Measurements from ENCODE around the gene TSNAXIP1.

The TSNAXIP1 gene

GRCh38 chr16:67806428-67807147 lies at the start of gene TSNAXIP1, which contains the start of gene RANBP10:
TSS of gene TSNAXIP1 (plus strand) at chr16:67806889. CDS start at chr16:67807150, 261 bp downstream.
TSS of gene RANBP10 (minus strand) at chr16:67806560. CDS start at chr16:67806536, 24 bp downstream.
- DNase-seq: peak; percentile 97

- no peak for DNase-seq
These were observed 48.7 kb upstream of the TSNAXIP1 start for GRCh38 chr16:67758006-67758405.

DNA sequence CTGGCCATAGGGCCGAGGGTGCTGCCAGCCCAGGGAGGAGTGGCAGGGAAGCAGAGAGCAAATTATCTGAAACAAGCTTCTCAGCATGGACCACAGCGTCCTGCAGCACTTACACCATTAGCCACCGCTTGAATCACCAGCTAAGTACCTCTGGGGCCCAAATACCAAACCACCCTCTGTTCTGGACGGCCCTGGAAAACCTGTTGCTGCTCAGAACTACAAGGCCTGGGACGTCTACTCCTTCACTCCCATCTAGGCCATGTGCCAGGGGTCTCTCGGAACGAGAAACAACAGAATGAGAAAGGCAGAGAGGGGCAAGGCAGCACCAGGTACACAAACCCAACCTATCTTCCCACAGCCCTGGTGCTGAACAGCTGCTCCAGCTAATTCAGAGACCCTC lies 47.7 kb upstream of the TSNAXIP1 start:
- DNase-seq: no peak

- DNase-seq: no peak
These were observed 46.3 kb upstream of the TSNAXIP1 start for GRCh38 chr16:67760206-67760955.

GRCh38 chr16:67760956-67761230 lies 45.8 kb upstream of the TSNAXIP1 start:
- no peak for DNase-seq

GRCh38 chr16:67761924-67762323 lies 44.8 kb upstream of the TSNAXIP1 start:
- no peak for DNase-seq

DNA sequence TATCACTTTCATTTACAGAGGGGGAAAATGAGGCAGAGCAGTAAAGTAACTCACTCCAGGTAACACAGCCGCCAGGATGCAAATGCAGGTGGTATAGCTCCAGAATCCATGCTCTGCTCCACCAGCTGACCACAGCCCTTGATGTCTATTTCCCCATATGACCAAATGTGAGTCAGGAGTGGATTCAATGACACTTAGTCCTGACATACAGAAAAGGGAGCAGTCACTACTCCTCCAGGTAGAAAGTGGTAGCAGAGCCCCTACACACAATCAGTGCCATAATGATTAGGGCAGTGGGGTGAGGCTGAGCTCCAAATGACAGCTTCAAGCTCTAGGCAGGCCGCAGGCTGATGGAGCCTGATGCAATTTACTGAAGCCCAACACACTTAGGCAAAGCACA lies 44.3 kb upstream of the TSNAXIP1 start:
- DNase-seq: no peak

DNA sequence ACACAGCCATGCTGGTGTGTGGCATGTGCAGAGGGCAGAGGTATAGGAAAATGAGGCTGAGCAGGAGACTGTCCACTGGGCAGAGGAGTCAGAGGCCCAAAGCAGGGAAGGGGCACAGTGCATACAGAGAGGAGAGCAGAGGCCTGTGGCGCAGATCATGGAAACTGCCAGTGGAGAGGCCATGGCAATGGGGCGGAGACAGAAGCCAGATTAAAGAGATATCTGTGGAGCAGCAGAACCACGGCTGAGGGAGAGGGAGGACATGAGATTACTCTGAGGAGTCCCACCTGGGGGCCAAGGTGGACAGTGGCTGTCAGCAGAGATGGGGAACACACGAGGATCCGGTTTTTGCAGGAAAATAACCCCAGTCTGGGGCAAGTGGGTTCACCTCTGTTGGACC lies 43.6 kb upstream of the TSNAXIP1 start:
- no peak for DNase-seq

DNA sequence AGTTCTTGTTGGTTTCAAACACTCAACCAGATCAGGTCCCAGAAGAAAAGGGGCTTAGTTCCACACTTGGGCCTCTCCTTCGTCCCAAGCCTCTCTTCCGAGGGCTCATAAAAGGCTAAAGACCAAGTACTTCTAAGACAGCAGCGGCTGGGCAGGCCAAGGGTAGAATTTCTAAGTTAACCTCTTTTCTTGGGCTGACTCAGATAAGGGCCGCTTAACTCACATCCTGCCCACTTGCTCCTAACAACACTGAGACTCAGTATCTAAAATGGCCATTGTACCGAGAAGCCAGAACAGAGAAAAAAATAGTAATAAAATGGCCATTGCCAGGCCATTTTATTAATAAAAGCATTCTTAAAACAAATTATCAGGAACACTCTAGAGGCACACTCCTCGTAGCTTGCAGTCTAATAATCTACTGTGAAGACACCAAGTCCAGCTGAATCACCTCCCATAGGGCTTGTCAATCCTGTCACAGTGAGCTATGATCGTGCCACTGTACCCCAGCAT lies 42.5 kb upstream of the TSNAXIP1 start:
- no peak for DNase-seq

- DNase-seq: no peak
These were observed 40.4 kb upstream of the TSNAXIP1 start for GRCh38 chr16:67766291-67766690.

DNA sequence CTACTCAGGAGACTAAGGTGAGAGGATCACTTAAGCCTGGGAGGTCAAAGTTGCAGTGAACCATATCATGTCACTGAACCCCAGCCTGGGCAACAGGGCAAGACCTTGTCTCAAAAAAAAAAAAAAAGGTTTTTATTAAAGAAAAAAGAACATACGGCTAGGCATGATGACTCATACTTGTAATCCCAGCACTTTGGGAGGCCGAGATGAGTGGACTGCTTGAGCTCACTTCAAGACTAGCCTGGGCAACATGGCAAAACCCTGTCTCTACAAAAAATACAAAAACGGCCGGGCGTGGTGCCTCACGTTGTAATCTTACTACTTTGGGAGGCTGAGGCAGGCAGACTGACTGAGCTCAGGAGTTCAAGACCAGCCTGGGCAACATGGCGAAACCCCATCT lies 38.7 kb upstream of the TSNAXIP1 start:
- no peak for DNase-seq

DNA sequence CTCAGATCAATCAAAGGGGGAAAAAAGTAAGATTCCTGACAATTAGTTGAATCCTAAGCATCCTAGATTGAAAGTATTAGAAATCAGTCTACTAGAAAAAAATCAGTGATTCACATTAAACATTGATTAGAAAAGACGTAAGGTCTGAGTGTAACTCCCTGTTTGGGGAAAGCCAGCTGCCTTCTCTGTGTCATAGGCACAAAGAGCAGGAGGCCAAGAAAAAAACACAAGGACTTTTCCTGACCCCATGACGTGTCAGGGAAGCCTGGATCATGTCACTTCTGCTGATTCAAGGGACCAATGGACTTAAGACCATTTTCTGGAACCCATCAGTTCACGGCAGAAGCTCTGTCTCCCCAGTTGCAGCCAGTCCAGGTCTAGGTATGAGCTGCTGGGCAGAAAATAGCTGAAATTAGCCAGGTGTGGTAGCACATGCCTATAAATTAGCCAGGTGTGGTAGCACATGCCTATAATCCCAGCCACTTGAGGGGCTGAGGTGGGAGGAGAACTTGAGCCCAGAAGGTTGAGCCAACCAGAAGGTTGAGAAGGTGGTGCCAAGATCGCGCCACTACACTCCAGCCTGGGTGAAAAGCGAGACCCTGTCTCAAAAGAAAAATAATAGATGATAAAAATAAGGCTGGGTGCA lies 36.2 kb upstream of the TSNAXIP1 start:
- no peak for DNase-seq

DNA sequence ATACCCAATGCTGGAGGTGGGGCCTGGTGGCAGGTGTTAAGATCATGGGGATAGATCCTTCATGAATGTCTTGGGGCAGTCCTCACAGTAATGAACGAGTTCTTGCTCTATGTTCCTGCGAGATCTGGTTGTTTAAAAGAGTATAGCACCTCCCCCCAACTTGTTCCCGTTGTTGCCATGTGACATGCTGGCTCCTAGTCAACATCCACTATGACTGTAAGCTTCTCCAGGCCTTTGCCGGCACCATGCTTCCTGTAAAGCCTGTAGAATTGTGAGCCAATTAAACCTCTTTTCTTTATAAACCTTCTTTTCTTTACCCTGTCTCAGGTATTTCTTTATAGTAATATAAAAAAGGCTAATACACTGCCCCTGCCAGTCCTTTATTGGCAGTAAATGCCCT lies 33.6 kb upstream of the TSNAXIP1 start:
- DNase-seq: no peak

DNA sequence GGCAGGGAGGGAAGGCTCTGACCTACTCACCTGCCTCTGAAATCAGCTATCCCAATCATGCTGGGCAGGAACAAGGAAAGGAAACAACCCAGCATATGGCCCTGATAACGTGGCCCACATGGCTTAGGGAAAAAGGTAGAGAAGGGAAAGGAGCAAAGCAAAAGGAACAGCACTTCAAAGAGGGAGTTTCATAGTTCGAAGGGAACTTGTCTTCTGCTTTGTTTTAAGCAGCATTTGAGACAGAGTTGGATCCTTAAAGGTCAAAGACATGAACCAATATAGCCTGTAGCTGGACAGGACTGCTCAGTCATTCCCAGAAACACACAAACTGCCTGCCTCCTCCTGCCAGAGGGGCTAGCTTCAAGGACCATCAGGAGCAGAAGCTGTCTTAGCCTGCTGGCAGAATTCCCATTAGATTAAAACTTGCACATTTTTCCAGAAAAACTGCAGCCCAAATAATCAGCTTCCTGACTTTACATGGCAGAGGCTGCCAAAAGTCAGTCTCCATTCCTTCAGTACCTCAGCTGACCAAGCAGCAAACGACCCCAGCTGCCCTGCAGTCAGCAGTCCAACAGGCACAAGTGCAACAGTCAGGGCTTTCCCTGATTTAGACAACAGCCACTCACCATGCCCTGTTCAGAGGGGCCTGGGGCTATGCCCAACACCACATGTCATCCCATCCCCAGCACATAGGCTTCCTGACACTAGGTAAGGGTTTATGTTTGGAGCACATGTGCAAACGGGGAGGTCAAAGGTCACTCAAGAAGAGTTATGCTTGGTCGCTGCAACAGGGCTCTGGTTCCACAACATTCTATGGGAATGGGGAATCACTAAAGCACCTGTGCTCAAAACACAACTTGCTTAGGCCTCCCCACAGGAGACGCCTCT lies 32.9 kb upstream of the TSNAXIP1 start:
- DNase-seq: no peak

GRCh38 chr16:67774457-67774853 lies 32.2 kb upstream of the TSNAXIP1 start:
- no peak for DNase-seq

DNA sequence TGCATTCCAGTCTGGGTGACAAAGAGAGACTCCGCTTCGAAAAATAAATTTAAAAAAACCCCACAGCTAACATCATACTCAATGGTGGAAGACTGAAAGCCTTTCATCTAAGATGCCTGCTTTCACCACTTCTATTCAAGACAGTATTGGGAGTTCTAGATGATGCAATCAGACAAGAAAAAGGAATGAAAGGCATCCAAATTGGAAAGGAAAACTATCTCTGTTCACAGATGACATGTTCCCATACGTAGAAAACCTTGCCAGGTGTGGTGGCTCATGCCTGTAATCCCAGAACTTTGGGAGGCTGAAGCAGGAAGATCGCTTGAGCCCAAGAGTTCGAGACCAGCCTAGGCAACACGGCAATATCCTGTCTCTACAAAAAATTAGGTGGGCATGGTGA lies 31.4 kb upstream of the TSNAXIP1 start:
- no peak for DNase-seq

- no peak for DNase-seq
These were observed 27.3 kb upstream of the TSNAXIP1 start for GRCh38 chr16:67779256-67780014.

DNA sequence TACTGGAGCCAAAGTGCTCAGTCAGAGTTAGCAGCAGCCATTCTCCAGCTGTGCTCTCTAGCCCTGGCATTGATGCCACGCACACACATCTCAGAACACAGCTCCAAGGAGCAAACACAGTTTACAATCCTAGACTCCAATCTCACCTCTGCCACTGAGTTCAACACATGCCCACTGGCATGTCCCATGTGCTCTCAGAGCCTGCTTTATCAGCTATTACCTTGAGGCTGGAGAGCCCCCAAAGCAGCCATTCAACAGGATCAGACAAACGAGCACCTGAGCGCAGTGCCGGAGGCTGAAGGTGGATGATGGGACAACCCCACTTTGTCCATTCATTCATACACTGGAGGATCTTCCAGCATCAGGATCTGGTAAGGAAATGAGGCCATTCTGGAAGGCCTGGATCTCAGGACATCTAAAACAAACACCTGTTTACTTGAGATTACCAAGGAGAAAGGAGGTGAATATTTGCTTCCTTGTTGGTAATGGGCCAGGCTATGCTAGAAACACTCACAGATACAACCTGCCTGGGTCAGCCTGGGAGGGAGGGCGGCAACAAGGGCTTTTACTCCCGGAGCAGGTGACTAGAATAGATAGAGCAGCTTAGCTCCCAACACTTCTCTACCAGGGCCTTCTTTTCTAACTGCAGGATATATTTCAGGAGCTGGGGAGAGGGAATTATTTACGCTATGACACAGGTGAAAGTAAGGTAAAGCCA lies 25.7 kb upstream of the TSNAXIP1 start:
- DNase-seq: no peak

DNA sequence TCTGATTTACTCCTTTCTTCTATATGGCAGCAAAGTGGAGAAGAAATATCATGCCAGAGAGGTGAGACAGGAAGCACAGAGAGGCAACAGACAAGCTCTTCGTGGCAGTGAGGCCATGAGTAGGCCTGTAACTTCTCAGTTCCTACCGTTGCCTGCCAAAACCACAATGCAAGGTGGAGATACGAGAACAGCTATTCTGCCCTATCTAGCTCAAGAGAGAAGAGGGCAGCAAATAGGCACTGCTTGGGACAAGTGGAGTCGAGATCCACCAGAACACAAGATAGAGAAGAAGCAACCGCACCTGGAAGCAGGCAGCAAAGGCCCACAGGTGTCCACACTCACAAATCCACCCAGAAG lies 25.1 kb upstream of the TSNAXIP1 start:
- no peak for DNase-seq

DNA sequence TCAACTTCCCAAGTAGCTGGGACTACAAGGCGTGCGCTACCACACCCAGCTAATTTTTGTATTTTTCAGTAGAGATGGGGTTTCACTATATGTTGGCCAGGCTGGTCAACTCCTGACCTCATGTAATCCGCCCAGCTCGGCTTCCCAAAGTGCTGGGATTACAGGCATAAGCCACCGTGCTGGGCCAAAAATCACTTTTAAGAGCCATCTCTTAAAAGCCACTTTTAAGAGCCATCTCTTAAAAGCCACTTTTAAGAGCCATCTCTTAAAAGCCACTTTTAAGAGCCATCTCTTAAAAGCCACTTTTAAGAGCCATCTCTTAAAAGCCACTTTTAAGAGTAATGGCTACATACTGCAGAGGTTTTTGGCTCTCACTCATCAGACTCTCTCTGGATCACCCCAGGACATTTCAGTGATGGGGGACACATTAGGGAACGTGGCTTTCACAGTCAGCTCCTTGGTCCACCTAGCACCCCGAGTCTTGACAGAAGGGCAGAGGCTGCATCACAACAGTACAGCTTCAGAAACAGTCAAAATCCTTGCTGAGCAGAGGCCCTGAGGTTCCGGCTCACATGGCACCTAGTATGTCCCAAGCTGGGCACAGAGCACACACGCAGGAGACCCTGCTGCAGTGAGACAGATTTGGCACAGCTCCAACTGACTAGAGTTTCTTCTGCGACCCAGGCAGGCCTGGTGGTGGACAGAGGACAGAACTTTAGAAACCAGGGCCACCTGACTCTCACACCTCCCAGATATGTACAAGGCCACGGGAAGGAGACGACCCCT lies 23.9 kb upstream of the TSNAXIP1 start:
- DNase-seq: no peak

GRCh38 chr16:67783353-67783725 lies 23.4 kb upstream of the TSNAXIP1 start:
- DNase-seq: no peak
